ENCODE data around the gene NUDT9.

NUDT9 gene

DNA sequence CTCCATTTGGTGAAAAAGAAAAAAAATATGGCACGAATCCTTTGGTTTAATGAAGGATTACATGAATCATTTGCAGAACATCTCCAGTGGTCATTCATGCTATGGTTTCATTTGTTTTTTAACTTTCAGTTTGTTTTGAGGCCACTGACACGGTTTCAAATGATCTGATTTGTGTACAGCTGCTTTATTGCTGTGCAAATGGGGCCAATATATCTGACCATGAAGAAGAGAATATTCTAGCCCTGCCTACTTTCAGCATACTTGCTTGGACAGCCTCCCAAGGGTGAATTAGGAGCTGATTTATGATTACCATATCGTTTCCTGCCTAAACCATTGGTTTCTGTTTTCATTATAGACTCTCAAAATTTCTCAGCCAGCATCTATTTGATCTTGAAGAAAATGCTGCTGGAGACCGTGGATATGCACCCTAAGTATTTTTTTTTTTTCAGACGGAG lies 76.1 kb downstream of the NUDT9 start:
- in situ Hi-C loops (cut with MboI; ENCODE audit: low sequenced_read_pairs, unreplicated experiment), result no loop called here
- TF ChIP-seq, protein P1, sequence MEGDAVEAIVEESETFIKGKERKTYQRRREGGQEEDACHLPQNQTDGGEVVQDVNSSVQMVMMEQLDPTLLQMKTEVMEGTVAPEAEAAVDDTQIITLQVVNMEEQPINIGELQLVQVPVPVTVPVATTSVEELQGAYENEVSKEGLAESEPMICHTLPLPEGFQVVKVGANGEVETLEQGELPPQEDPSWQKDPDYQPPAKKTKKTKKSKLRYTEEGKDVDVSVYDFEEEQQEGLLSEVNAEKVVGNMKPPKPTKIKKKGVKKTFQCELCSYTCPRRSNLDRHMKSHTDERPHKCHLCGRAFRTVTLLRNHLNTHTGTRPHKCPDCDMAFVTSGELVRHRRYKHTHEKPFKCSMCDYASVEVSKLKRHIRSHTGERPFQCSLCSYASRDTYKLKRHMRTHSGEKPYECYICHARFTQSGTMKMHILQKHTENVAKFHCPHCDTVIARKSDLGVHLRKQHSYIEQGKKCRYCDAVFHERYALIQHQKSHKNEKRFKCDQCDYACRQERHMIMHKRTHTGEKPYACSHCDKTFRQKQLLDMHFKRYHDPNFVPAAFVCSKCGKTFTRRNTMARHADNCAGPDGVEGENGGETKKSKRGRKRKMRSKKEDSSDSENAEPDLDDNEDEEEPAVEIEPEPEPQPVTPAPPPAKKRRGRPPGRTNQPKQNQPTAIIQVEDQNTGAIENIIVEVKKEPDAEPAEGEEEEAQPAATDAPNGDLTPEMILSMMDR (IDR thresholded peaks at IDR 0.05; ENCODE audit: borderline replicate concordance, control extremely low read depth, extremely low read depth, insufficient read depth, missing control alignments), result no peak
- peak; percentile 18 for DNase-seq (ENCODE audit: low spot score)

DNA sequence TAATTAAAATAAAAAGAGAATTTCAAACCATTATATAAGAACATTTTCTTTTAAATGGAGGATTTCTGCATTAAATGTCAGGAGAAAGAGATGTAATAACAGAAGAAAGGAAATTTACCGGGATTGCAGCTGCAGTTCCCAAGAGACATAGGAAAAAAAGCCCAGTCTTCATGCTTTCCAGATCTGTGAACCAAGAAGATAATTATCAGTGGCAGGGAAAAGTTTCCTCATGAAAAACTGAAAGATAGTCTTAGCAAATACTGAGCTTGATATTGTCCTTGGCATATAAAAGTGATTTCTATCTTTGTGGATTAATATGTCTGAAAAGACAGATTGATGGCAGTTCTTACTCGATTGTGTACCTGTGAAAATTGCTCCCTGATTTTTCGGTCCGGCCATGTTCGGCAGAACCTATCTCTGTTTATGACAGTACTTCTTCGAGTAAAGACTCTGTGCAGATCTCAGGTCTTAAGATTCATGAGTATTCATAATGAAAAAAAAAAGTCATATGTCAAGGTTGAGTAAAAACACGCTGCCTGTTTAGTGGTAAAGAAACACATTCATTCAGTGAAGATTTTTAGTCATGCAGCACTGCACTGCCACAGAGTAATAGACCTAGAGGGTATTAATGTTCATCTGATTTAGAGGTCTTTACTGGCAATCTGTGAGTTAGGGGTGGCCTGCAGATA lies 77.2 kb downstream of the NUDT9 start:
- in situ Hi-C loops (cut with MboI; ENCODE audit: low sequenced_read_pairs, unreplicated experiment), result no loop called here
- peak; percentile 39 for DNase-seq (ENCODE audit: low spot score)
- TF ChIP-seq, protein P1 (IDR thresholded peaks at IDR 0.05; ENCODE audit: borderline replicate concordance, control extremely low read depth, extremely low read depth, insufficient read depth, missing control alignments), result no peak

DNA sequence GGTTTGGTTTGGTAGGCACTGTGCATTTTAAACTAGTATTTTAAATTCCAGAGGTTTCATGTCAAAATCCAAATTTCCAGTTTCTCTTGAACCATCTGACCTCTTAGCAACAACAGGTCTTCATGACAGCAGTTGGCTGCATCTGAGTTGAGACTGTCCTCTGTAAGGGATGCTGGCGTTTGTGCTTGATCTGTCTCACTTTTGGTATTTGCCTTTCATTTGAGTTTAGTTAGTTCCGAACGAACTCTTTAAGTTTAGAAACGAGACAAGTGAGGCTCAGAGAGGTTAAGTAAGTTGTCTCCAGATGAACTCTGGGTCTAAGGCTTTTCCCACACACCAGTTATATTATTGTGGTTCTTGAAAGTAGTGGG lies 77.7 kb downstream of the NUDT9 start:
- DNase-seq (ENCODE audit: low spot score), result peak; percentile 23
- in situ Hi-C loops (cut with MboI; ENCODE audit: low sequenced_read_pairs, unreplicated experiment), result no loop called here
- TF ChIP-seq, protein P1 (IDR thresholded peaks at IDR 0.05; ENCODE audit: borderline replicate concordance, control extremely low read depth, extremely low read depth, insufficient read depth, missing control alignments), result no peak

DNA sequence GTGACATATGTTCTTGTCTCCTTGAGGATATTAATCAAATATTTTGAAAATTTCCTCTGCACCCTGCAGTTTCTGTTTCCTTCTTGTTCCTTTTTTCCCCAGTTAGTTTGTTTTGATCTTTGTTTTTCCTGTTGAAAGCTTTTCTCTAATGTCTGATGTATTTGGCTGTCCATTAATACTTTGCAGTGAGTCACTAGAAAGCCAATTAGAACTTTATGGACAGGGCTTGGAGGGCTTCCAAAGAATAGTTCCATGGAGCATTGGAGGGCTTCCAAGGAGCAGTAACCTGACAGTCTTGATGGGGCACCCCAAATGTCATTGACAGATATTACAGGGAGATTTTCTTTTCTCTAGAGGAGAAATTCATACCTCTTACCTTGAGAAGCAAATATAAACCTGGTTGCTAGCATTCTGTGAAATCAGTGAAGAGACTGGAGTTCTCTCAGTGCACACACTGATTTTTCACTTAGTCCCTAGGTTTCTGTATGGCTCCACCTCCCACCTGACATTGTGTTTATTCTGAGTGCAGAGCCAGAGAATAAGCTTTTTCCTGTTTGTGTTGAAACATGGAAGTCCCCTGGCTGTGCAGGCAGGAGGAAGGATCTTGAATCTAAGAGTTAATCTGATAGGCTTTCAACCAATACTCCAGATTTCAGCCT lies 80.3 kb downstream of the NUDT9 start:
- DNase-seq (ENCODE audit: low spot score), result no peak
- in situ Hi-C loops (cut with MboI; ENCODE audit: low sequenced_read_pairs, unreplicated experiment), result no loop called here
- TF ChIP-seq, protein P1 (IDR thresholded peaks at IDR 0.05; ENCODE audit: borderline replicate concordance, control extremely low read depth, extremely low read depth, insufficient read depth, missing control alignments), result no peak

DNA sequence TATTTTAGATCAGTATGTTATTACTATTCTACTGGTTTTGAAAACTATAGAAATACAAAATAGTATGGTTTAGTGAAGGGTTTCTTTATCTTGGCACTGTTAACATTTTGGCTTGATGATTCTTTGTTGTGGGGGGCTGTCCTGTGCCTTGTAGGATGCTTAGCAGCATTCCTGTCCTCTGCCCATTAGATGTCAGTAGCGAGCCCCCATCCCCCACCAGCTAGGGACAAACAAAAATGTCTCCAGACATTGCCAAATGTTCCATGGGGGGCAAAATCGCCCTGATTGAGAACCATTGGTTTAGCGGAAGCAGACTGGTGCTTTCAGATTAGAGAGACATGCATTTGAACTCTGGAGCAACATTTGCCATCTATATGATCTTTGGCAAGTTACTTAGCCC lies 83.5 kb downstream of the NUDT9 start:
- in situ Hi-C loops (cut with MboI; ENCODE audit: low sequenced_read_pairs, unreplicated experiment), result no loop called here
- no peak for DNase-seq (ENCODE audit: low spot score)
- TF ChIP-seq, protein P1 (IDR thresholded peaks at IDR 0.05; ENCODE audit: borderline replicate concordance, control extremely low read depth, extremely low read depth, insufficient read depth, missing control alignments), result peak; percentile 33

DNA sequence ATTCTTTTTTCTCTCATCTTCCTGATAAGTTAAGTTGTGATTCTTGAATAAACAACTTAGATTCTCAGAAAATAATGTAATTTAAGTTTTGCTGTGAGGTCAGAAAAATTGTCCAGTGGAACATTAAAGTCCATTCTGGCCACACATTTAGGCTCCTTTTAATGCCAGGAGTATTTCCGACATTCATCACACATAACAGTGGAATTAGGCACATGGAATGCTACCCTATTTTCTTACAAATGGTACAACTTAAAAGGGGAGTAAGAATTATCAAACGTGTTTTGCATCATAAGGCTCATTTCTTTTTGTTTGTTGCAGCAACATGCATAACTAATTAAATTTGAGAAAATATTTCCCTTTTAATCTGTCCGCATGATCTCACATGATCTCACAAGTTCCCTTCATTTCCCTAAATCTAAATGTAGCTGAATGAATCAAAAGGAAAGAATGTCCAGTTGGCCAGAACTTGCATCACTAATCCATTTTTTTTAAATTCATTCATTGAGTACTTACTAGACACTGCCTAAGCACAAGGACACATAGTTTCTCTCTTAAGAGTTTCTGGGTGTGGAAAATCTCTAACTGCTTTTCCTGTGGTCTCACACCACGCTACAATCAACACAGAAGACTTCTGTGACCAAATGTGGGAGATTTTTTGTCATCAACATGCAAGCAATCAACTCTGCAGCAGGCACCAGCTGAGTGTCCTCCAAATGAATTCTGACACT lies 84.8 kb downstream of the NUDT9 start:
- in situ Hi-C loops (cut with MboI; ENCODE audit: low sequenced_read_pairs, unreplicated experiment), result no loop called here
- TF ChIP-seq, protein P1 (IDR thresholded peaks at IDR 0.05; ENCODE audit: borderline replicate concordance, control extremely low read depth, extremely low read depth, insufficient read depth, missing control alignments), result no peak
- no peak for DNase-seq (ENCODE audit: low spot score)

All from GM13976 (cell line).